SK-N-SH (cell line): ENCODE measurements around the gene SHMT2. TPM values are rescaled to one million over a fixed set of nuclear protein-coding genes. Genes with fewer than 3 reads are reported as not detected.
"Not testable (repeated sequence)": the region's sequence is repeated elsewhere in the genome, so short reads cannot be mapped to it uniquely, and the experiment has no call there.

Experiments
- CTCF ChIA-PET: fragments of 300-600, 350-600 bp; formaldehyde crosslinking; extraction: SDS; loops from one replicate; lab custom pipeline; 2021; lab: Yijun Ruan, JAX
- POLR2A ChIA-PET: fragments of 350-600 bp; sonication (Branson Sonifier 250); formaldehyde crosslinking; extraction: SDS; loops from one replicate; lab custom pipeline; 2020; ENCODE audit warnings: antibody characterized with exemption, inconsistent platforms; lab: Yijun Ruan, JAX
- DNase-seq: peaks from one replicate; pipeline ENCODE4 v3.0.0; 2012
- H2AFZ ChIP-seq: fragments of 200-600 bp; sonication (generic); 2 replicates; pipeline ENCODE4 v1.8.1; 2016; ENCODE audit warnings: antibody characterized with exemption, mild to moderate bottlenecking, low read depth
- H3F3A ChIP-seq: fragments of 200-600 bp; sonication (generic); replicated peaks from 2 replicates; pipeline ENCODE3; 2016; ENCODE audit warnings: antibody characterized with exemption, mild to moderate bottlenecking; ENCODE audit not compliant: insufficient read depth
- H3K27ac ChIP-seq, 2 experiments: fragments of 200-500 bp in 1 of 2; fragments of 200-600 bp in 1 of 2; sonication (Bioruptor generic) in 1 of 2; sonication (generic), shearing (Covaris generic) in 1 of 2; 2 replicates each; pipeline versions ENCODE4 v1.5.1 to v1.6.1; 2014 to 2016; ENCODE audit warnings: low read depth in 2 of 2, inconsistent platforms in 1 of 2, low read length in 1 of 2, mild to moderate bottlenecking in 1 of 2, mixed read lengths in 1 of 2
- H3K27me3 ChIP-seq: fragments of 200-600 bp; sonication (generic), shearing (Covaris generic); 2 replicates; pipeline ENCODE4 v1.6.1; 2016; ENCODE audit warnings: mixed run types; ENCODE audit not compliant: insufficient read depth
- H3K36me3 ChIP-seq, 2 experiments: fragments of 200-500 bp in 1 of 2; fragments of 200-600 bp in 1 of 2; sonication (Bioruptor generic) in 1 of 2; sonication (generic) in 1 of 2; replicated peaks in 1 of 2; 2 replicates each; pipeline versions ENCODE3 to v1.5.1; 2014 to 2016; ENCODE audit warnings: low read length in 1 of 2, mild to moderate bottlenecking in 1 of 2; ENCODE audit not compliant: insufficient read depth in 2 of 2, control insufficient read depth in 1 of 2
- H3K4me1 ChIP-seq, 2 experiments: fragments of 200-500 bp in 1 of 2; fragments of 200-600 bp in 1 of 2; sonication (Bioruptor generic) in 1 of 2; sonication (generic), shearing (Covaris generic) in 1 of 2; 2 replicates each; pipeline versions ENCODE4 v1.5.1 to v1.6.1; 2014 to 2016; ENCODE audit warnings: low read depth in 1 of 2, low read length in 1 of 2, mixed run types in 1 of 2; ENCODE audit not compliant: insufficient read depth in 2 of 2, control insufficient read depth in 1 of 2
- H3K4me2 ChIP-seq: fragments of 200-600 bp; sonication (generic), shearing (Covaris generic); 2 replicates; pipeline ENCODE4 v1.6.1; 2017; ENCODE audit warnings: mixed run types
- H3K4me3 ChIP-seq, 2 experiments: fragments of 200-500 bp in 1 of 2; fragments of 200-600 bp in 1 of 2; sonication (Bioruptor generic) in 1 of 2; sonication (generic), shearing (Covaris generic) in 1 of 2; 2 replicates each; pipeline versions ENCODE4 v1.5.1 to v1.8.1; 2014 to 2016; ENCODE audit warnings: low read depth in 2 of 2, inconsistent platforms in 1 of 2, low read length in 1 of 2, mild to moderate bottlenecking in 1 of 2, mixed read lengths in 1 of 2, moderate library complexity in 1 of 2
- H3K79me2 ChIP-seq: fragments of 200-600 bp; sonication (generic); 2 replicates; pipeline ENCODE4 v1.8.1; 2017; ENCODE audit warnings: mild to moderate bottlenecking; ENCODE audit not compliant: insufficient read depth
- H3K9ac ChIP-seq: fragments of 200-600 bp; sonication (generic); 2 replicates; pipeline ENCODE4 v1.6.1; 2017; ENCODE audit warnings: mixed run types
- H3K9me2 ChIP-seq: fragments of 200-600 bp; sonication (generic); 2 replicates; pipeline ENCODE4 v1.6.1; 2017; ENCODE audit warnings: mixed run types
- H3K9me3 ChIP-seq: fragments of 200-600 bp; sonication (generic); 2 replicates; pipeline ENCODE4 v1.6.1; 2017; ENCODE audit warnings: mixed run types, mild to moderate bottlenecking, moderate library complexity
- H4K20me1 ChIP-seq: fragments of 200-600 bp; sonication (generic); 2 replicates; pipeline ENCODE4 v1.6.1; 2017; ENCODE audit warnings: mild to moderate bottlenecking, mixed run types; ENCODE audit not compliant: insufficient read depth
- EP300 ChIP-seq, 2 experiments: IDR thresholded peaks; 2 replicates each; pipeline versions ENCODE4 v1.4.0 to v1.6.1; 2012; ENCODE audit warnings: borderline replicate concordance in 1 of 2, low read depth in 1 of 2, low read length in 1 of 2
- EZH2phosphoT487 ChIP-seq: fragments of 200-600 bp; sonication (generic); IDR thresholded peaks from 2 replicates; pipeline ENCODE4 v1.6.1; 2017; ENCODE audit warnings: low read depth, mixed run types, mild to moderate bottlenecking, antibody characterized with exemption, moderate library complexity, borderline replicate concordance
- FOSL2 ChIP-seq: IDR thresholded peaks from 2 replicates; pipeline ENCODE4 v1.4.0; 2012; ENCODE audit warnings: low read depth, mild to moderate bottlenecking, moderate library complexity, borderline replicate concordance
- GATA2 ChIP-seq: sonication (generic); formaldehyde crosslinking; IDR thresholded peaks from 2 replicates; pipeline ENCODE4 v1.5.0; 2020; ENCODE audit warnings: mild to moderate bottlenecking, missing genetic modification reagents
- MXI1 ChIP-seq: IDR thresholded peaks from 2 replicates; pipeline ENCODE4 v1.6.1; 2012; ENCODE audit warnings: mild to moderate bottlenecking, low read depth, low read length, improper control_type of control experiment
- NFIC ChIP-seq: IDR thresholded peaks from 2 replicates; pipeline ENCODE4 v1.4.0; 2012; ENCODE audit warnings: borderline replicate concordance
- NRF1 ChIP-seq: IDR thresholded peaks from 2 replicates; pipeline ENCODE4 v1.6.1; 2012; ENCODE audit warnings: low read depth, mild to moderate bottlenecking, low read length
- RAD21 ChIP-seq: IDR thresholded peaks from 2 replicates; pipeline ENCODE4 v1.6.1; 2012; ENCODE audit warnings: mild to moderate bottlenecking, low read length
- RFX5 ChIP-seq: IDR thresholded peaks from 2 replicates; pipeline ENCODE4 v1.6.1; 2012; ENCODE audit warnings: mild to moderate bottlenecking, improper control_type of control experiment, low read length
- TAF1 ChIP-seq: IDR thresholded peaks from 2 replicates; pipeline ENCODE4 v1.6.1; 2012; ENCODE audit warnings: low read depth, mild to moderate bottlenecking, low read length, moderate library complexity, borderline replicate concordance
- USF1 ChIP-seq: IDR thresholded peaks from 2 replicates; pipeline ENCODE4 v1.4.0; 2012; ENCODE audit warnings: low read depth, borderline replicate concordance
- YY1 ChIP-seq: IDR thresholded peaks from 2 replicates; pipeline ENCODE4 v1.4.0; 2012; ENCODE audit warnings: low read depth, mild to moderate bottlenecking
- WGBS: methylation state at CpG from one replicate; pipeline ENCODE4 v1.1.6; 2017; ENCODE audit warnings: low lambda C conversion rate; 5-methylcytosine and 5-hydroxymethylcytosine counted together
- polyA plus RNA-seq, 3 experiments: library from polyadenylated mRNA; depleted of rRNA; stranded (reverse); fragments of >200 nt; gene quantifications; 2 replicates each; pipeline ENCODE4 v1.2.3, GENCODE V29; 2012
- TF ChIP-seq, protein P1 (sequence below): IDR thresholded peaks from 2 replicates; pipeline ENCODE4 v1.4.0; 2012; ENCODE audit warnings: low read depth

The SHMT2 gene
- polyA plus RNA-seq, 1 of the 3 experiments (the other 2 are of a cell fraction): 204 TPM

DNA sequence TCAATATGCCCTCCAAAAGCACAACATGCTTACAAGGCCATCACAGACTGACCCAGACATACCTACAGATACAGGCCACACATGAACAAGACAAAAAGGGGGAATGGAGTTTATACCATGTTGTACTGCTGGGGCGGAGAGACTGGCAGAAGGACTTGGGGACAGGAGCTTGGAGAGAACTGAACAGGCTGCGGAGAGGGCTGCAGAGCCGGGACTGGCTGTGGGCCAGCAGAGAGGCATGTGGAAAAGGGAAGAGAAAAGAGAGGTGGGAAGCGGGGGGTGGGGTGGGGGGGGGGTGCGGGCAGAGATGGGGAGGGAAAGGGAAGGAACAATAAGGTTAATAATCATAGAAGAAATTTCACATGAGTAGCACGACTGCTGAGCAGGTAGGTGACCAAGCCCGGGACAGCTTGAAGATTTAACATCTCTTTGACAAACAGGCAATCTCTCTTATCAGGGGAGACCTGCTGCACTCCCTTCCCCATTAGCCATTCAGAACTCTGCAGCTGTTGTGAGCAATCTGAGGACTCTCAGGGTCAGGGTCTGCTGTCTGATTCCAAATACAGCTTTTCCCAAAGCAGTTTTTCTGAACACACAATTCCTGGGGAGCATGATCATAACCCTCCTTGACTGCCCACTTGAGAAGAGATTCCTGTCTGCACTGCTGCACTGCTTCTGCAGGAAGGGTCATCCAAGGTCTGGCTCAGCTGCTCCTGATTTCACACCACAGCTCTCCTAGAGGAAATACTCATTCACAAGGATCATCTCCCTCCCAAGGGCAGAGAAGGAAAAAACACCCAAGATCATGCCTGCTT lies 43.0 kb downstream of the SHMT2 start (continued):
- TF ChIP-seq USF1 (no peak), GATA2 (no peak), NRF1 (no peak), NFIC (no peak), EZH2phosphoT487 (no peak)

DNA sequence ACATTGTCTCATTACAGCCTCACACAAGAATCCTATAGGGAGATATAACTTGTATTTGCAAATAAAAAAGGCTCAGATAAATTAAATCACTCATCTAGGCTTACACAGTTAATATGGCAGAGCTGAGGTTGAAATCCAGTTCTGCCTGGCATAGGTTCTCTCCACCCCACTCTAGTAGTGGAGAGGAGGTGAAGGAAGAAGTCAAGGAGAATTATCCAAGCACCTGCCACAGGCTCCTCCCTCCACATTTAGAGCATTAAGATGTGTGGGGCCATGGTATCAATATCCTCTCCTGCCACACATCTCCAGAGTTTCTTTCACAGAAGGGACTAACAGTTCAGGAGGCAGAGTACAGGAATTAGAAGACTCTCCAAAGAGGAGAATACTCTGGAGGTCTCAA lies 44.0 kb downstream of the SHMT2 start:
- no peaks in the 10 kb centered on the region for H3K9me2 ChIP-seq
- no peak overlapping the region for H3K4me2 ChIP-seq
- H3K4me1 ChIP-seq: peaks cover 7 to 12% of the 10 kb centered on the region in 2 experiments; a peak in 2 of 4 replicates
- ChIA-PET POLR2A (no interaction called here), CTCF (interaction anchor here (0.7 to 2.5 kb wide), 9 partner anchors 9 to 189 kb away, joined by 3 to 14 read pairs (median 7); partner anchors contain the start of genes GLI1 and INHBE)
- H3F3A ChIP-seq: peaks cover 3% of the 10 kb centered on the region
- no peaks in the 10 kb centered on the region for H3K27me3 ChIP-seq
- H3K36me3 ChIP-seq: peaks cover 9 to 23% of the 10 kb centered on the region in 2 experiments
- H4K20me1 ChIP-seq: no peaks in the 10 kb centered on the region
- H3K27ac ChIP-seq: no peak overlapping the region; a peak in 1 of 4 replicates
- TF ChIP-seq, protein P1, sequence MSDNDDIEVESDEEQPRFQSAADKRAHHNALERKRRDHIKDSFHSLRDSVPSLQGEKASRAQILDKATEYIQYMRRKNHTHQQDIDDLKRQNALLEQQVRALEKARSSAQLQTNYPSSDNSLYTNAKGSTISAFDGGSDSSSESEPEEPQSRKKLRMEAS: no peak
- TF ChIP-seq TAF1 (no peak), FOSL2 (no peak), MXI1 (no peak), YY1 (no peak), EP300 (IDR thresholded peaks at IDR 0.05; ENCODE audit: borderline replicate concordance in 1 of 2, low read depth in 1 of 2, low read length in 1 of 2) (no peak), RAD21 (no peak), NRF1 (no peak), RFX5 (no peak)
- no peaks in the 10 kb centered on the region for H3K9me3 ChIP-seq
- H3K79me2 ChIP-seq: no peaks in the 10 kb centered on the region
- H2AFZ ChIP-seq: no peak overlapping the region
- DNase-seq: no peak
- H3K9ac ChIP-seq: no peak overlapping the region
- no peak overlapping the region for H3K4me3 ChIP-seq

DNA sequence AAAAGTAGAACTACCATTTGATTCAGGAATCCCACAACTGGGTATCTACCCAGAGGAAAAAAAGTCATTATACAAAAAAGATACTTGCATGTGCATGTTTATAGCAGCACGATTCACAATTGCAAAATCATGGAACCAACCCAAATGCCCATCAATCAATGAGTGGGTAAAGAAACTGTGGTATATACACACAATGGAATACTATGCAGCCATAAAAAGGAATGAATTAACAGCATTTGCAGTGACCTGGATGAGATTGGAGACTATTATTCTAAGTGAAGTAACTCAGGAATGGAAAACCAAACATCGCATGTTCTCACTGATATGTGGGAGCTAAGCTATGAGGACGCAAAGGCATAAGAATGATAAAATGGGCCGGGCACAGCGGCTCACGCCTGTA lies 46.7 kb downstream of the SHMT2 start:
- POLR2A ChIA-PET: not testable (repeated sequence)

More for the DNA sequence above, 46.7 kb downstream of the SHMT2 start:
- Histone ChIP-seq H3K36me3 (peaks cover 13 to 16% of the 10 kb centered on the region in 2 experiments), H3K4me1 (peaks cover 14 to 19% of the 10 kb centered on the region in 2 experiments; a peak in 3 of 4 replicates), H3F3A (peaks cover 19% of the 10 kb centered on the region)
- not testable (repeated sequence) for DNase-seq, H2AFZ ChIP-seq, H3K9me3 ChIP-seq, H4K20me1 ChIP-seq, H3K4me3 ChIP-seq, H3K9ac ChIP-seq, H3K27me3 ChIP-seq, H3K9me2 ChIP-seq, H3K27ac ChIP-seq, H3K4me2 ChIP-seq, H3K79me2 ChIP-seq
- CTCF ChIA-PET: interaction anchor here (1.1 to 2.5 kb wide), 6 partner anchors 10 to 177 kb away, joined by 3 to 14 read pairs (median 9); no protein-coding TSS in a partner anchor
- 94% methylated on average over 6 of the region's 6 CpGs for WGBS
